WTC11 (cell line): ENCODE results near the gene VPS35L.

Experiments used
- CTCF ChIP-seq: fragments of 200-600 bp; IDR thresholded peaks from 2 replicates; pipeline ENCODE4 v1.8.0; 2022; ENCODE audit warnings: antibody characterized with exemption
- ESRRA ChIP-seq: sonication (generic); formaldehyde crosslinking; IDR thresholded peaks from 2 replicates; pipeline ENCODE4 v1.8.1; 2022; ENCODE audit warnings: mild to moderate bottlenecking, missing genetic modification reagents, borderline replicate concordance
- TCF7 ChIP-seq: sonication (generic); formaldehyde crosslinking; IDR thresholded peaks from 2 replicates; pipeline ENCODE4 v1.8.0; 2022; ENCODE audit warnings: mild to moderate bottlenecking, low read depth, missing genetic modification reagents, moderate library complexity
- USF2 ChIP-seq: sonication (generic); formaldehyde crosslinking; IDR thresholded peaks from 2 replicates; pipeline ENCODE4 v1.8.1; 2023; ENCODE audit warnings: mild to moderate bottlenecking, missing genetic modification reagents, moderate library complexity

- TF ChIP-seq ESRRA (CRISPR knock-in tag) (no peak), CTCF (no peak), USF2 (CRISPR knock-in tag) (no peak), TCF7 (CRISPR knock-in tag) (no peak)
Observed at GRCh38 chr16:19664166-19664565, 108.7 kb downstream of the VPS35L start.
